Tibial artery (tissue), 4 donors: ENCODE measurements around the gene LILRB1.

Experiments used
- DNase-seq, 2 donors: peaks; one replicate each; pipeline ENCODE4 v3.0.0-alpha.2; 2019
- H3K27ac ChIP-seq, 2 donors: fragments of 200-600 bp; sonication (generic) in 1 of 2; 1 replicate in 1 of 2; 2 replicates in 1 of 2; pipeline ENCODE4 v1.5.1; 2018 to 2019; ENCODE audit warnings: mild to moderate bottlenecking in 1 of 2
- H3K27me3 ChIP-seq, 2 donors: fragments of 200-600 bp; sonication (generic) in 1 of 2; one replicate each; pipeline versions ENCODE4 v1.5.1 to v1.6.0; 2016 to 2019
- H3K36me3 ChIP-seq, 3 donors: fragments of 200-600 bp; sonication (generic) in 2 of 3; one replicate each; pipeline ENCODE4 v1.5.1; 2016 to 2019; ENCODE audit warnings: mild to moderate bottlenecking in 2 of 3
- H3K4me1 ChIP-seq, 4 donors: fragments of 200-600 bp; sonication (generic) in 2 of 4; 1 replicate in 3 of 4; 2 replicates in 1 of 4; pipeline ENCODE4 v1.5.1; 2016 to 2019
- H3K4me3 ChIP-seq, 2 donors: fragments of 200-600 bp; sonication (generic) in 1 of 2; 1 replicate in 1 of 2; 2 replicates in 1 of 2; pipeline ENCODE4 v1.5.1; 2018 to 2019; ENCODE audit warnings: mild to moderate bottlenecking in 2 of 2
- H3K9me3 ChIP-seq, 3 donors: fragments of 200-600 bp; sonication (generic) in 1 of 3; one replicate each; pipeline ENCODE4 v1.5.1; 2016 to 2019
- CTCF ChIP-seq, 2 experiments: fragments of 200-600 bp in 1 of 2; fragments of 450-650 bp in 1 of 2; IDR thresholded peaks; one replicate each; pipeline ENCODE4 v1.5.1; 2017 to 2019; ENCODE audit warnings: antibody characterized with exemption in 2 of 2, mild to moderate bottlenecking in 1 of 2, moderate library complexity in 1 of 2
- intact Hi-C: fragments of 100-400 bp; cut with DNase I; formaldehyde crosslinking; loops from one replicate; pipeline ENCODE4 v1.15.0; 2023; ENCODE audit warnings: low total_unique reads

LILRB1 gene

GRCh38 chr19:54608792-54609191, 21.5 kb upstream of the LILRB1 start:
- intact Hi-C loops = no loop called here
- H3K27ac ChIP-seq = no peak overlapping the region
- no peak for DNase-seq

GRCh38 chr19:54609356-54609791, 20.9 kb upstream of the LILRB1 start:
- H3K27ac ChIP-seq = no peak overlapping the region
- intact Hi-C loops = no loop called here
- DNase-seq = no peak
- no peaks in the 10 kb centered on the region for H3K36me3 ChIP-seq
- peaks cover 0 to 8% (median 3%) of the 10 kb centered on the region in 3 donors for H3K9me3 ChIP-seq
- no peaks in the 10 kb centered on the region for H3K27me3 ChIP-seq
- H3K4me1 ChIP-seq = no peaks in the 10 kb centered on the region
- no peak for TF ChIP-seq CTCF (IDR thresholded peaks at IDR 0.05)
- H3K4me3 ChIP-seq = no peak overlapping the region

More at GRCh38 chr19:54608792-54609191, 21.5 kb upstream of the LILRB1 start:
- no peak for TF ChIP-seq CTCF (IDR thresholded peaks at IDR 0.05)
- H3K4me1 ChIP-seq = no peaks in the 10 kb centered on the region
- H3K36me3 ChIP-seq = no peaks in the 10 kb centered on the region
- H3K27me3 ChIP-seq = no peaks in the 10 kb centered on the region
- peaks cover 0 to 8% (median 3%) of the 10 kb centered on the region in 3 donors for H3K9me3 ChIP-seq
- no peak overlapping the region for H3K4me3 ChIP-seq

DNA sequence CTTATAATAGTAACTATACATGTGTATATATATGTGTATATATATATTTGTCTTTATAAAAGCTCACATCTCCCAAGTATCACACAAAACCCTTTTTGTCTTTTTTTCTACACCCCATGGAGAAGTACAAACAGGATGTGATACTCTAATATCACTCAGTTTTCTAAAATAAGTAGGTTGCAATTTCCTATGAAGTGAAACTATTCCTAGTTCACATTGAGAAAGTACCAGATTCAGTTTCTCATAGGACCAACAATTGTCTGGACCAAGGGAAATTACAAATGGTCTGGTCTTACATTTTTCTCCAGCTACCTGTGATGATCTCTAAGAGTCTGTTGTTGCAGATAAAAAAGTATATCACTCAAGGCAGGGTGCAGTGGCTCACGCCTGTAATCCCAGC, 17.9 kb upstream of the LILRB1 start:
- no peak for TF ChIP-seq CTCF (IDR thresholded peaks at IDR 0.05)
- H3K4me1 ChIP-seq = no peaks in the 10 kb centered on the region
- H3K27me3 ChIP-seq = no peaks in the 10 kb centered on the region
- H3K4me3 ChIP-seq = no peak overlapping the region
- no peak overlapping the region for H3K27ac ChIP-seq
- no peak for DNase-seq
- H3K9me3 ChIP-seq = no peaks in the 10 kb centered on the region
- intact Hi-C loops = no loop called here
- H3K36me3 ChIP-seq = no peaks in the 10 kb centered on the region

DNA sequence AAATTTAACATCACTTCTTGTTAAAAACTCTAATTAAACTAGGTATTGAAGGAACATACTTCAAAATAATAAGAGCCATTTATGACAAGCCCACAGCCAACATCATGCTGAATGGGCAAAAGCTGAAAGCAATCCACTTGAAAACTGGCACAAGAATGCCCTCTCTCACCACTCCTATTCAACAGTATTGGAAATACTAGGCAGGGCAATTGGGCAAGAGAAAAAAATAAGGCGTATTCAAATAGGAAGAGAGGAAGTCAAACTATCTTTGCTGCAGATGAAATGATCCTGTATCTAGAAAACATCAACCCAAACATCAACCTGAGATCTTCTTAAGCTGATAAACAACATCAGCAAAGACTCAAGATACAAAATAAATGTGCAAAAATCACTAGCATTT, 15.6 kb upstream of the LILRB1 start:
- intact Hi-C loops = no loop called here
- DNase-seq = no peak
- Histone ChIP-seq H3K4me3 (no peak overlapping the region), H3K36me3 (no peaks in the 10 kb centered on the region), H3K27me3 (no peaks in the 10 kb centered on the region), H3K4me1 (no peaks in the 10 kb centered on the region), H3K27ac (no peak overlapping the region), H3K9me3 (no peaks in the 10 kb centered on the region)
- no peak for TF ChIP-seq CTCF (IDR thresholded peaks at IDR 0.05)

DNA sequence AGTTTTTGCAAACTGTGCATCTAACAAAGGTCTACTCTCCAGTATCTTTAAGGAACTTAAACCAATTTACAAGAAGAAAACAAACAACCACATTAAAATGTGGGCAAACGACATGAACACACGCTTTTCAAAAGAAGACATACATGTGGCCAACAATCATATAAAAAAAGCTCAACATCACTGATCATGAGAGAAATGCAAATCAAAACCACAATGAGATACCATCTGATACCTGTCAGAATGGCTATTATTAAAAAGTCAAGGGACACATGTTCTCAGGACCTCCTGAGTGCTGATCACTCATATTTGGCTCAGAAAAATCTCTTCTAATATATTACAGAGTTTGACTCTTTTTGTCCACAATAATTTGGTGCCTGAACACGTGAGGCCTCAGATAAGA, 14.2 kb upstream of the LILRB1 start:
- no peak for TF ChIP-seq CTCF (IDR thresholded peaks at IDR 0.05)
- intact Hi-C loops = no loop called here
- no peaks in the 10 kb centered on the region for H3K9me3 ChIP-seq
- no peaks in the 10 kb centered on the region for H3K4me1 ChIP-seq
- H3K4me3 ChIP-seq = no peak overlapping the region
- no peak overlapping the region for H3K27ac ChIP-seq
- H3K36me3 ChIP-seq = no peaks in the 10 kb centered on the region
- H3K27me3 ChIP-seq = no peaks in the 10 kb centered on the region
- no peak for DNase-seq
